Stimulated activated CD4-positive, alpha-beta T cell treated with anti-CD3 and anti-CD28 coated beads, TNF-alpha, amount 100 ng/mL, for 24 hours (primary cell): ENCODE results near the gene FSHR.

ENCODE experiments used
- DNase-seq, 3 experiments: peaks; one replicate each; pipeline ENCODE4 v3.0.0-alpha.2; 2020; ENCODE audit warnings: low read depth in 3 of 3

The FSHR gene

DNA sequence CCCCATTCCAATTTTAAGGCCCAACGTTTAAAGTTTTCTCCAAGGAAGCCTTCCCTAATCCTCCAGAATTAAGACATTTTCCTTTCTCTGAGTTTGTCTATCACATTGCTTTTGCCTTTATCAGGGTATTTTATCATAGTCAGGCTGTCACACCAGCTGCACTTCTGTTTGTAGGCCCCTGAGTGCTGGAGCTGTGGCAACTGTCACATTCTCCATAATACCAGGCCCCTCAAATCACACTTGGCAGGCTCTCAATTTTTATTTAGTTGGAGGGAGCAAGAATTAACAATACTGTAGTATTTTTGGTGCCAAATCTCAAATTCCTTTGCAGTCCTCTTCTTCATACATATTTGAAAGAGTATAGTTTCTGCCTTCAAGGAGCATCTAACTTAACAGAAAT, 122.2 kb downstream of the FSHR start:
- DNase-seq, result no peak

DNA sequence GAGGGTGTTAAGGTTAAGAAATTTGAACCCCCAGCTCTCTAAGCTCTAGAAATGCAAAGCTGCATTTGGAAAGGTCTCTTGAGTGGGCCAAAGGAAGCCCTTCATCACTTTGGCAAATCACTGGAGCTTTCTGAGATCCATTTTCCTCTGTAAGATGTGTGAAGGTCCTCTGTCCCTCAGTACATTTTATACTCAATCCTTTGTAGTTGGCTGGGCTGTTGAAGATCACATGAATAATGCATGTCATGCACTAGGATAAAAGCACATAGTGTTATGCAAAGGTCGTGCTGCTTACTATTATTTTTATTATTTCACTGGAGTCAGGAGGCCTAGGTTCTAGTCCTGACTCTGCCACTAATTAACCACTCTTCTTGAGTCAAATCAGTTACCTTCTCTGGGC, 124.9 kb downstream of the FSHR start:
- DNase-seq, result no peak

DNA sequence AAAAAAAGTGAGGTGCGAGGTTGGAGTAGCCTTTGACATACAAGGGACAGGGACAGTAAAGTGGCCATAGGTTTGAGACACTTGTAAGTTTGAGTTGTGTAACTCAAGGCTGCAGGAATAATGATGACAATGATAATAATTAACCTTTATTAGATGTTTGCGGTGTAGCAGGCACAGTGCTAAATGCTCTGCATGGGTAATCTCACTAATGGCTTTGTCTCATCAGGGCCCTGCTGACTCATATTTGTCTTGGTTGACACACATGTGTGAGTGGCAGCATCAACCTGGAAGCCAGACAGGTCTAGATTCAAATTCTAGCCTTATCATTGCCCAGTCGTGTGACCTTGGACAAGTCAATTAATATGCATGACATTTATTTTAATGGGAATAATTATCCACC, 126.2 kb downstream of the FSHR start:
- DNase-seq, result no peak

DNA sequence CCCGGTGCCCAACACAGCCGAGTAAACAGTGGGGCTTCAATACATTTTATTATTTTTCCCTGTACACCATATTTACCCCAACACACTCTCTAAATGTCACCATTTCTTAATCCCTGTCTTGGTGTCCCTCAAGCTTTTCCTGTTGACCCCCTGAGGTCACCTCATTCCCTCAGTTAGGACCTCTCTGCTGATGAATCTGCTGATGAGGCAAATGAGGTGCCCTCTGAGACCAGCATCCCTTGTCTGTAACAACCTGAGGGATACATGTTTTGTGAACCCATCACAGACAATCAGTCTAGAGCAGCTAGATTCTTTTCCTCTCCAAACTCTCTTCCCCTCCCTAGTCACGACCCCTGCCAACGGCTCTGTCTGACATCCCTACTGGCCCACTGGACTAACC, 127.6 kb downstream of the FSHR start:
- no peak for DNase-seq

DNA sequence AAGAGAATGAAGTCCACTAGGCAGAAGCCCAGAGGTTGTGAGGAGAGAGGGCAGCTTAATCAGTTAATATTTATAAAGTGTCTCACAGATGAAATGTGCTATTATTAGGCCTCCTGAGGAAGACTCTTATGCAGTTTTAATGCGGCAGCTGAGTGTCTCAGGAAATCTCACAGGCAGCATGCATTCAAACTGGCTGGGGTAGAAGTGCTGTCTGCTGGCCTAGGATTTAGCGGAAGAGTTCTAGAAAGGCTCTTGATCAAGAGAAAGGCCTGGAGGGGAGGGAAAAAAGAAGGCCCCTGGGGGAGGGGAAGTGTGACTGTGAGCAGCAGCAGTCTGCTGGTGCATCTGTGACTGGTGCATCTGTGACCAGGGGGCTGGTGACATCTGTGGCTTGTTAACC, 133.0 kb downstream of the FSHR start:
- no peak for DNase-seq

DNA sequence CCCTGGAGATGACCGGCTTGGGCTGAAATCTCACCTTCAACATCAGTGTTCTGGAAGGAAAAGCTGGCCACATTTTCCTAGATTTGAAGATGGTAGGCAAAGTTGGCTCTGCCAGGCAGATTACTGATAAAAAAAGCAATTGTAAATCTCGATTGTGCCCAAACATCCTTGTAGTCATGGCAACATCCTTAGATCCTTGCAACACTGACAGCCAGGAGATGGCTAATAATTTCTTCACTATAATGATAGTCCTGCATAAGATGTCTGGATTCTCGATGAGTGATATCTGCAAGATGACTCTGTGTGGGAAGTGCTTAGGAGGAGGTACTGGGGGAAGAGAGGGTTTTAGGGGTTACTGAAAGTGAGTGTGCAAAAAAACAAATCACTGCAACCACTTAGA, 149.1 kb downstream of the FSHR start:
- no peak for DNase-seq

DNA sequence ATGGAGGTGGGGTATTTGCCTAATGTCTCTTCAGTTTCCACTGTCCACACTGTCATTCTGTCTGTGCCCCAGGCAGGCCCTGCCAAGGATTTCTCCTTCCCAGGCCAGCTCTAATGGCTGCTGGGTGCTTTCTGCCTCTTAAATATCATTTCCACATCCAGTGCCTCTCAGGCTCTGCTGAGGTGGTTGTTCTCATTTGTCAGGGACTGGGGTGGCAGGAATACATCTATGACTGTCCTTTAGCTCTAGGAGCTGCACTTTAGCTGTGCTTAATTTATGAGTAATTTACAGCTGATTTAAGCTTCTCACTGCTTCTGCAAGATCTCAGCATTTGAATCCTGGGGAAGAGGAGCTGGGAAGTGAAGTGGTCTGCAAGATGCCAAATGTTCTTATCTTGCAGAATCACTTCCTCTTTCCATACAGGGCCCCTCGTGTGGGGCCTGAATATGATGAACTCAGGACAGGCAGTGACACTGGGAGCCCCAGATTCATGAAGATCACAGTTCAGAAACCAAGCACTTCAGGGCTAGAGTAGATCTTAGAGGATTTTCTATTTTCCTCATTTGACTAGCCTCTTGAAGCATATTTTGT, 150.2 kb downstream of the FSHR start:
- no peak for DNase-seq

DNA sequence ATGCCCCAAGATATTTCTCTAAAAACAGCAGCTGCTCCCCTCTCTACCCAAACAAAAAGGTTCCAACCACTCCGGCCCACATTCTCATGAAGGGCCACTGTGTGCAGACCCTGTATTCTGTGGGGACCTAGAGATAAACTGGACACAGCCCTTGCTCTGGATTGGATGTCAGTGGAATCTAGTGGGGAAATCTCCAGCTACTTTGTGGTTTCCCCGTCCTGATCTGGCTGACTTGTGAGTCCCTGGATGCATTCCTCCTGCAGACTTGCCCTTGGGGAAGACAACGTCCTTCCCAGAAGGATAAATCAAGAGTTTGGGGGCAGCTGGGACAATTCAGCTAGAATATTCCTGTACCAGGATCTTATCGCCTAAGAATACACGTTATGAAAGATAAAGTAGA, 151.1 kb downstream of the FSHR start:
- DNase-seq, result no peak

DNA sequence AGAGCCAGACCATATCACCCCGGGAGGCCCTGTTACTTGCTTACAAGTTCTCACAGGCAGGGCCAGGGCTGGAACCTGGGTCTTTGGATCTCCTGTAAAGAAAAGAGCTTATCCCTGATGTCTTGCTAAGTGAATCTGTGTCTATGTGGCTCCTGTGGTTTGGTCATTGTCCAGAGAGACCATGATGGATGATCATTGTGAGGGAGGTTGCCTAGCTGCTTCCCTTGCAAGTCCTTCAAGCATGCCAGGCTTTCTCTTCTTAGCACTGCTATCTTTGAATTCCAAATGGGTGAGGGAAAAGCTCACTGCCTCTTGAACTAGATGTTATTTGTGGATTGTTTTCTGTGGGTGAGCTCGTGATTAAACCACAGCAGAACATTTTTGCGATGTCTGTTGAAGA, 151.6 kb downstream of the FSHR start:
- DNase-seq, result no peak

DNA sequence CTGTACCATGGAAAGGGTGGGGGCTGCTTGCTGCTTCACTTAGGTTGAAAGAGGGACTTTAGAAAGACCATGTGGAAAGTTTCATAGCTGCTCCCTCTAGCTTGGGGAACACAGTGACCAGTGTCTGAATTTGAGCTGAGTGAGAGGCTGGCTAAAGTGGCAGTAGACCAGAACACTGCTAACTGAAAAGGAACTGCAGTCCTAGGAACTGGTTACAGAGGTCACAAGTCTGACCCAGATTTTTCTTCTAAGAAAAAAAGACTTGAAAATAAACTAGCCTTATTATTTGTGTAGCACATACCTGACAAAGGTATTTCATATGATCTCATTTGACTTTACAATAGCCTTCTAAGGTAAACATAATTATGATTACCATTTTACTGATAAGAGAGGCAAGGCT, 153.6 kb downstream of the FSHR start:
- no peak for DNase-seq

DNA sequence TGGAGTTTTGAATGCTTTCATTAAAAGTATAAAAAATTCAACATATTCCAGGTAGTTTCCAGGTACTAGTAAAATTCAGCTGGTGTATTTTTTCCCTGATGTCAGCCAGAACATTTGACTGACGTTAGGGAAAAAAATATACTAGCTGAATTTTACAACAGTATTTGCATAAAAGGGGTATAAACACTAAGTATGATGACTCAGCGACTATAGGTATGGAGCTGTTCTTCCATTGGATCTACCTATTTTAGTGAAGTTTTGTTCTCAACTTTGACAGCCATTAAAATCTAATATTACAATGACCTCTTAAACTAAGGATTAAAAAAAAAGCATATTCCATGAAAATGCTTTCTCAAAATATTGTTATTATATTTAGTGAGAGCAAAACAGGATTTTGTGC, 155.9 kb downstream of the FSHR start:
- no peak for DNase-seq

DNA sequence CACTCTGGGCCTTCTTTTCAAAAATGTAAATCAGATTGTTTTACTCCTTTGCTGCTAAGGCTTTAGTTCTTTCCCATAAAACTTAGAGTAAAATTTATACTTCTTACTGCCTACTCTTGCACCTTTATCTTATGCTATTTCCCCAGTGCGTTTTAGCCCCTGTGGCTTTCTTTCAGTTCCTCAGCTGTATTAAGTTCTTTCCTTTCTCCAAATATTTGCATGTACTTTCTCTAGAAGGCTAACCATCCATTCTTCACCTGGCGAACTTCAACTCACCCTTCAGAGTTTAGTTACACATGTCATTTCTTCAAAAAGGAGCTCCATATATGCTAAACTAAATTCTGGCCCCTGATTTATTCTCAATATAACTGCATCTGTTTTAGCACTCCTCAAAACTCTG, 160.7 kb downstream of the FSHR start:
- DNase-seq, result no peak

DNA sequence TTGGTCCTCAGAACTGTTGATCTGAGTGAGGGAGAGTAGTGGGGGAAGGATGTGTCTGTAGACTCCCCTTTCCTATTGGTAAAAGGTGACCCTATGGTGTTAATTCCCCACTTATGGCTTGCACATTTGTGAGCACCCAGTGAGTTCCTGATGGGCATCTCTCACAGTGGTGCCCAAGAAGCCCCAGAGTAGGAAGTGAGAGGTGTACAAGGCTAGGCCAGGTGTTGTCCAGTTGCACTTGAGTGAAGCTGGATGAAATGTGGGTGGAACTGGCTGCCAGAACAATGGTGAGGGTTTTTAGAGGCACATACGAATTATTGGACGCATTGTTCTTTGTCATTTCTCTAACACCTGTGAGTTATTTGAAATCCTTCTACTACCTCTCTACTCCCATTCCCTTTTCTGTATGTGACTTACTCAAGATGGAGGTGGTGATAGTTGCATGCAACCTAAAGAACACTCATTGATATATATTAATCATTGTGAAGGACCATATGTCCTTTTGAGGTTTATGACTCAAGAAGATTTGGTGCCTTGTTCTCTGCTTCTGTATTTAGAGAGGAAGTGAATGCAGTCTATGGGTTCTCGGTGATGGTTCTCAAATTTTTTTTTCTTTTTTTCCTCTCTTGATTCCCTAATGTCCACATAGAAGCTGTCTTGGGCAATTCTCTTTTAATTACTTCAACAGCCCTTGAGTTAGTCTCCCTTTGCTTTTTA, 162.7 kb downstream of the FSHR start:
- no peak for DNase-seq

DNA sequence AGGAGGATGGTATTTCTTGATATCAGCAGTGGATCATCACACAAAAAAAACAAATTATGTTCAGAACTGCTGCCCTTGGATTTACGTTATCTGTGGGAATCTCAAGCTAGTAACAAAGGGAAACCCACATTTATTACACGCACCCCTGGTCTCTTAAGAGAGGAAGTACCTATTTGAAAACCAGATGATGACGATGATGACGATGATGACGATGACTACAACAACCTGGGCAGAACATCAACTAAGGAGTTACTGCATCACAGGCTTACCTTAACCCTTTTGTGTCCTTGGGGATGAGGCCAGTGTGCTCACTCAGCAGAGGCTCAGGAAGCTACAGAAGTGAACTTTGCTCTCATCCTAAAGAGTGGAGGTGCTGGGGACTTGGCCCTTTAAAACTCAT, 169.4 kb downstream of the FSHR start:
- DNase-seq, result no peak

DNA sequence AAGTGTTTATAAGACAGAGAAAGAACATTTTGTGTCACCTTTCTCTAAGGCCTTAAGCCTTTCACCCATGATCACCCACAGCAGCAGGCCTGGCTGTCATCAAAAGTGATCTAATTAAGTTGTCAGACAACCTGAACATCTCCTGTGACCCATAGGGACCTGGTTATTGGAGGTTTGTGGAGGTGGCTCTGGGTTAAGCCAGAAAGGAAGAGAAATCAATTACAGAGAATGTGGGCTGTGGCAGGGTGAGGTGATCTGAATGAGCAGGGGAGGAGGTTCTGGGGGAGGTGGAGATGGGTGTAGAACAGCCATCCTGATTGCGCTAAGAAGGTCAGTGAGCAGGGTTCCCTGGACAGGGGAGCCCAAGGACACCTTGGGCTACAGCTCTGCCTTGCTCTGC, 170.8 kb downstream of the FSHR start:
- no peak for DNase-seq

DNA sequence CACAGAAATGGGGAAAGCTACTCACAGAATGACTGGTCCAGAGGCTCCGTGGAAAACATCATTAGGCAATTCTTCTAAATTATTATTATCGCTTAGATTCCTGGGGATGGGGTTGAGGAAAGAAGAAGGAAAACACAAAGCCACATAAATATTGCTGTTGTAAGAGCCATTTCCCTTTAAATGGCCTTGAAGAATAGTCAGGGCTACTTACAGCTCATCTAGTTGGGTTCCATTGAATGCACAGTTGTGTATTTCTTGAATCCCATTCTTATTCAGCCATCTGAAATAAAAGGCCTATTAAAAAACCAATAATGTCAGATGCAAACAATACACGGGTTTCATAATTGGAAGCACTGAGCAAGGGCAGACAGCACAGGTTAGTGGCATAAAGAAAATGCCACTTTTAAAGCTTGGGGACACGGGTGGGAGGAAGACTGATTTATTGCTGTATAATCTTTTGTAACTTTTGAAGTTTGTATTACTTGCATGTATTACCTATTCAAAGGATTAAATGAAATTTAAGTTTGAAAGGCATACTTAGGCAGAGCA, 171.4 kb downstream of the FSHR start:
- no peak for DNase-seq

DNA sequence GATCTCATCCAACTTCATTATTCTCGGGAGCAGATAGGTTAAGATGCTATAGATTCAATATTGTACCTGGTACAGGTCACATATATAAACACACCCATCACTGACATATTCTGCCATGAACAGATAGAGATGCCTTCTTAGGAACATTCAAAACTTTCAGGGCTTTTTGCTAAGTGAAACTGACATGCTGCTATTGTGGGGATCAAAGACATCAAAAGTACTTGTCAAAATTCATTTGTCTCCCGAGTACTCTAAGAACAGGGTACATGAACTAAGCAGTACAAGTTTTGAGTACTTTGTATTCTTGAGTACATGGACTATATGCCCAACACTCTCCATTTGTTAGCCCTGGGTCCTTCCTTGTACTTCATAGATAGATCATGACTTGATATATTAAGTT, 173.5 kb downstream of the FSHR start:
- no peak for DNase-seq

DNA sequence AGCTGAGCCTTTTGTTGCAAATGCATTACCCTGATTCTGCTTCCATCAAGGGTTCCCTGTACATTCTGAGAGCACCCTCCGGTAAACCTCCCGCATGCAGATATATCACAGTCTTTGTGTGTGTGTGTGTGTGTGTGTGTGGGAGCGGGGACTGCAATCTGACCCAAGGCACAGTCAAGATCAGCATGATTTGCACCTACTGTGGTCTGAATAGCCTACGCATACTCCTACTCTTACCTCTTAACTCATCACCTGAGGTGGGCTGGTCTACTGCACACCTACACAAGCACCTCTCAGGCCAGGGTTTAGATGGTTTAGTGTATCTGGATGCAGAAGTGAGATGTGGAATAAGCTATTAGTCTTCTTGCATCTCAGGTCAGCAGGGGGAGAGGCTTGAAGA, 174.6 kb downstream of the FSHR start:
- DNase-seq, result no peak

DNA sequence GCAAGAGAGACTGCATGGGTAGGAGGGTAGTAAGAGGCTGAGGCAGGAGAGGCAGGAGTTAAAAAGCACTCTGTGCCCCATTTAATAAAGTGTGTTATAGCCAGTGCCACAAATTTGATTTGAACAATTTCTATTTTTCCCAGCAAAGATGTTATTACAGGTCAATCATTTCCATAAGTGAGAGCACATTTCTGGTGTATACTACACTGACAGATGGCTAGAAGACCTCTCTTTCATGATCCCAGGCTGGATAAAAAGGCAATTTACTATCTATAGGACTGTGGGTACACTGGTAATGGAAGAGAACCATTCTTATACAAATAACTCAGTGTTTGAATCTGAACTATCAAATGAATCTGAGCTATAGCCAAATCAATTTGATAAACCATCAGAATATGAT, 176.2 kb downstream of the FSHR start:
- DNase-seq, result no peak

DNA sequence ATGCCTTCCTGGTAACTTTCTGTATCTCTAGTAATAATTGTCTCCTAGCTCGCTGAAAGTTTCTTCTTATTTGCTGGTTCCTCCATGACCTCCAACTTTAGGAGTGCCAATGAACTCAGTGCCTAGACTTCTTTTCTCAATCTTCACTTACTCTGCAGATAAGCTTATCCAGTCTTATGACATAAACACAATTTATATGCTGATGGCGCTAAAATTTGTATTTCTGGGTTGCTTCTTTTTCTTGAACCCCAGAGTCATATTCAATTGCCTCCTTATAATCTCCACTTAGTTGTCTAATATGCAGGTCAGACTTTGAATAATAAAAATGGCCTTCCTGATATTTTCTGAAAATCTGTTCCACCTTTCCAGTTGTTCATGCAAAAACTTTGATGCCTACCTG, 182.5 kb downstream of the FSHR start:
- DNase-seq, result no peak

DNA sequence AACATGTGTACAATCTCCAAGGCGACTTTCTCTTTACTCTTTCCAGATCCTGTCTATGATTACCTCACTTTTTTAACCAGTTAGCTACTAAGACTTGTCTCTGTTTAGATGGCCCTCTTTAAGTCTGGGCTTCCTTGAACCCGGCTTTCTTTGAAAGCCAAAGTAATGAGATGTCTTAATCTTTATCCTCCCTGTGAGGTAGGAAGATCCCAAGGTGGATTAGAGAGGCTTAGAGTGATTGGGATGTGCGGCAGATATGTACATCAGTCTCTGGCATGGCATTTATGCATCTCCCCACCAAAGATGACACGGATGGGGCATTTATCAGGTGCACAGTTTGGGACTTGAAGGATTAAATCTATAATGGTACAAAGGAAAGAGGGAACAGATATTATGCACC, 186.3 kb downstream of the FSHR start:
- DNase-seq, result no peak

DNA sequence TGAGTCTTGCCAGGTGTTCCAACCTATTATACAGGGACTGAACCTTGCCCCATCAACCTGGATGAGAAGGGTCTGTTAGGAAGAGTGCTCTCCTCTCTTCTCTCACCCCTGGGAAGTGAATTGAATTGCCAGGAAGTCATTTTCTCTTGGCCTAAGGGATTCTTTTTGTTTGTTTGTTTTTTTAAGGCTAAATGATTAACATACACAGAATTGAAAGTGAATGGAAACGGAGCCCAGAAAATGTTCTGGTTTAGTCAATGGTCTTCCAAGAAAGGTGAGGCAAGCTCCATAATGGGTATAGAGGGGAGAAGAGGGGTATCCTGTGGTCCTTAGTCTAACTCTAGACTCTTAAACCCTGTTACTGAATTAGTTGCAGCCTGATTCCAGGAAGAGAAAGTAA, 189.1 kb downstream of the FSHR start:
- no peak for DNase-seq

DNA sequence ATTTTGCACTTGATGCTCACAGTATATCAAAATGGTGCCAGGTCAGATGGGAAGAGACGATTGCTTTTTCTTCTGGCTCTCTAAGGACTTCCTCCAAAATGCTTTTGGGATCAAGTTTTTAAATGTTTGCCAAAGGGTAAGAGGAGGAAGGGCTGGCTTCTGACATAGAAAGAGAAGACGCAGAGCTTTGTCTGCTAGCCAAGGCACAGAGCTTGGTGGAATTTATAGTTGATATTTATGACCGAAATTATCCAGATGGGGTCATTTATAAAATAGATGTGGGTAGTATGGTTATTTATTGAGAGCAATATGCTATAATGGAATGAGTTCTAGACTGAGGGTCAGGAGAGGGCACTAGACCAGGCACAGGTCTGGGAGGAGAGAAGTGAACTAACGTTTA, 193.3 kb downstream of the FSHR start:
- DNase-seq, result no peak

DNA sequence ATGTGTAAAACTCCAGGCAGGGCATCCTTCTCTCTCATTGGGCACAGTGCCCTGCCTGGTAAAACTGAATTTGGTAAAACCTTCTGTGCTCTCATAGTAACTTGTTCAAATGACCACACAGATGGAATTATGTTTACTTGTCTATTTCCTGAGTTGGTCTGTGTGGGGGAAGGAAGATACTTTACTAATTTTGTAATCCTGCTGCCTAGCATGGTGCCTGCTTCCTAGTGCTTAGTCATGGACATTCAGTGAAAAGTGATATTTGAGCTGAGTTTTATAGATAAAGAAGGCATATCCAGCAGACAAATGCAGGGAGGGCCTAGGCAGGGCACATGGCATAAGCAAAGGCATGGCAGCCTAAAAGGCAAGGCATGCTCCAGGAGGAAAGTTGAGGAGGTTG, 199.4 kb downstream of the FSHR start:
- no peak for DNase-seq
